Measurements from ENCODE around the gene KCNQ1. TPM values are rescaled to one million over a fixed set of nuclear protein-coding genes. Genes with fewer than 3 reads are reported as not detected.

KCNQ1 gene
- total and polyA plus RNA-seq, 2 of the 13 experiments (the other 11 are each of a cell fraction or from before 2014, with no cell fraction given) = 0.02 to 0.08 TPM

GRCh38 chr11:2687782-2688191 lies 243.0 kb downstream of the KCNQ1 start (continued):
- 0 out of 2 replicates have a peak, but pooled peaks have one; percentile 18 for TF ChIP-seq ARHGAP35 (CRISPR knock-in tag; IDR thresholded peaks at IDR 0.05; ENCODE audit: borderline replicate concordance)
- TF ChIP-seq ZNF512B (CRISPR knock-in tag; IDR thresholded peaks at IDR 0.05; ENCODE audit: borderline replicate concordance) = no peak
- peak; percentile 79 for TF ChIP-seq PATZ1 (CRISPR knock-in tag; IDR thresholded peaks at IDR 0.05)
- TF ChIP-seq AGO2 (optimal IDR thresholded peaks at IDR 0.05; ENCODE audit: low read depth, low read length) = peak; percentile 90
- TF ChIP-seq TIGD3 (CRISPR knock-in tag; IDR thresholded peaks at IDR 0.05; ENCODE audit: borderline replicate concordance) = no peak
- TF ChIP-seq ELF3 (CRISPR knock-in tag; IDR thresholded peaks at IDR 0.05) = 0 out of 2 replicates have a peak, but pooled peaks have one; percentile 11
- no peak for TF ChIP-seq ETV5 (CRISPR knock-in tag; IDR thresholded peaks at IDR 0.05; ENCODE audit: borderline replicate concordance)
- no peak for TF ChIP-seq FOXK1 (CRISPR knock-in tag; IDR thresholded peaks at IDR 0.05; ENCODE audit: borderline replicate concordance, low read depth)
- no peak for TF ChIP-seq DRAP1 (CRISPR knock-in tag; IDR thresholded peaks at IDR 0.05)
- TF ChIP-seq PHF21A (CRISPR knock-in tag; IDR thresholded peaks at IDR 0.05) = peak; percentile 32; the same call in 1 of the 2 replicates
- TF ChIP-seq ZNF687 (CRISPR knock-in tag; IDR thresholded peaks at IDR 0.05) = peak; percentile 31; the same call in 1 of the 2 replicates
- no peak for TF ChIP-seq ZNF280B (CRISPR knock-in tag; IDR thresholded peaks at IDR 0.05; ENCODE audit: borderline replicate concordance)
- no peak for TF ChIP-seq TARDBP (CRISPR knock-in tag; IDR thresholded peaks at IDR 0.05)
- TF ChIP-seq ZNF614 (CRISPR knock-in tag; IDR thresholded peaks at IDR 0.05; ENCODE audit: borderline replicate concordance) = no peak
- no peak for TF ChIP-seq ZNF552 (CRISPR knock-in tag; IDR thresholded peaks at IDR 0.05; ENCODE audit: borderline replicate concordance)
- TF ChIP-seq HDAC1 (CRISPR knock-in tag; IDR thresholded peaks at IDR 0.05) = no peak

Data from HepG2 (cell line).